Measurements from ENCODE around the gene STPG2. TPM values are rescaled to one million over a fixed set of nuclear protein-coding genes. Genes with fewer than 3 reads are reported as not detected.

STPG2 gene
- total and polyA plus RNA-seq, 2 donors (not counting 3 experiments of a cell fraction or from before 2014, with no cell fraction given), result not detected

DNA sequence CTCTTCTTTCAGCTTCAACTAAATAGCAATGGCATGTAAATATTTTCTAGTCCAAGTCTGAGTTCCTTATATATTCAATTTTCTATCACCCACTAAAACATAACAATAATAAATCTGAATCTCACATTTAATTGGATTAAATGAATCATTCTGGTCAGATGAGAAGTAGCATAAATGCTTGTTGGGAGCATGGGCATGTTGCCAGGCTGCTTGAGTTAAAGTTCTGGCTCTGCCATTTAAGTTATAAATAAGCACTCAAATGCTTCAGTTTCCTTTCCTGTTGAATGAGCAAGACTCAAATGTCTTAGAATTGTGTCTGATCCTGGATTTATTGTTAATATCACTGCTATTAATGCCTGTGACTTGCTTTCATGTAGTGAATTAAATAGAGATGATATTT lies 496.3 kb downstream of the STPG2 start:
- Histone ChIP-seq H3K9me3 (replicated peaks; ENCODE audit: control insufficient read depth, insufficient read depth, low read length) (no peaks in the 10 kb centered on the region), H2AFZ (ENCODE audit: low read depth, low read length) (no peak overlapping the region), H3K9ac (replicated peaks; ENCODE audit: extremely low read depth, insufficient read depth, low read length) (no peak overlapping the region), H3K4me2 (ENCODE audit: insufficient read depth, low read length) (no peak overlapping the region), H3K27ac (ENCODE audit: insufficient read depth, low read depth, low read length) (no peak overlapping the region), H4K20me1 (replicated peaks; ENCODE audit: control insufficient read depth, extremely low read depth, insufficient read depth, low read length) (no peaks in the 10 kb centered on the region), H3K4me1 (ENCODE audit: control insufficient read depth, extremely low read depth, insufficient read depth, low read length) (peaks cover 9% of the 10 kb centered on the region), H3K4me3 (replicated peaks in 1 of 3; ENCODE audit: insufficient read depth in 1 of 3, low read depth in 1 of 3, low read length in 3 of 3) (no peak overlapping the region), H3K79me2 (ENCODE audit: control insufficient read depth, insufficient read depth, low read length) (no peaks in the 10 kb centered on the region), H3K9me1 (replicated peaks; ENCODE audit: control insufficient read depth, extremely low read depth, insufficient read depth, low read length) (no peaks in the 10 kb centered on the region), H3K27me3 (ENCODE audit: control insufficient read depth in 2 of 2, insufficient read depth in 2 of 2, low read length in 2 of 2) (no peaks in the 10 kb centered on the region), H3K36me3 (ENCODE audit: control insufficient read depth in 2 of 2, extremely low read depth in 1 of 2, insufficient read depth in 2 of 2, low read length in 2 of 2) (no peaks in the 10 kb centered on the region)
- no TSS peak for BruUV-seq (replicated peaks)
- FAIRE-seq (no peak), DNase-seq (ENCODE audit: low read depth, low spot score) (peak; percentile 77)
- POLR2A ChIA-PET, result no interaction called here
- CTCF ChIA-PET, result no interaction called here
- dilution Hi-C loops (cut with MboI; ENCODE audit: extremely low pct_ligation_motif_present, low sequenced_read_pairs), result no loop called here
- intact Hi-C loops (cut with micrococcal nuclease), result no loop called here
- TF ChIP-seq MYC (IDR thresholded peaks at IDR 0.05; ENCODE audit: low read depth, low read length), result no peak
- no peak for TF ChIP-seq JUN (IDR thresholded peaks at IDR 0.05; ENCODE audit: borderline replicate concordance, insufficient read depth, insufficient read length, low read depth)
- TF ChIP-seq EZH2 (IDR thresholded peaks at IDR 0.05; ENCODE audit: borderline replicate concordance, low read depth, low read length, severe bottlenecking), result no peak
- TF ChIP-seq GATA2 (IDR thresholded peaks at IDR 0.05; ENCODE audit: insufficient read depth, insufficient read length, low read depth, low read length), result no peak
- peak; percentile 8 for TF ChIP-seq FOS (IDR thresholded peaks at IDR 0.05; ENCODE audit: borderline replicate concordance, insufficient read depth, low read length)

DNA sequence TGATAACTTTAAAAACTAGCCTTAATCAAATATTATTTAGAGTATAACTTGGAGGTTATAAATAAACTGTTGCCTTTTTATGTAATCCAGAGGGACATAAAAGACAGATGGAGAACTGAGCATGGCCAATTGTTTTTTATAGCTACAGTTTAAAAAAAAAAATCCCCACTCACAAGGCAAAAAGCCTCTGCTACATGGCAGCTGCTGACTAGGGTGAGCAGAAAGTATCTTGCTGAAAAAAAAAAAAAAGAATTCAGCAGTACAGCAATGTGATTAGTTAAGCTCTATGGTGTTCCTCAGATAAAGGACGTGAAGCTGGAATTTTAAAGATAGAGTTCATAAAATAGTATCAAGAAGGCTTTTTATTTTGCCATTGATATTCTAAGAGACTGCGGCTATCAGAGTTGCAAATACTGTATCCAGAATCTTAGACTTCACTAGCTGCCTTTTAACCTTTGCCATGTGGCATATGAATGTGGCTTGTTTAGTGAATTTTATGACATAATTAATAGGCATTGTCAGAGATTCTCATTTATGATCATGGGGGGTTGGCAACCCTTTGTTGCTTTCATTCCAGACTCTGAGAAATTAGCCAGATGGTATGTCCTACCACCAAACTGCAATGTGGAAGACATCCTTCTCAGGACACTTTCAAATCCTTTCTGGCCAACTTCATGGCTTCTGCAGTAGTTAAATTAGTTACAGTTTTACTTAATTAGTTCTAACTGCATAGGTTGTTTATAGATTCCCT lies 498.0 kb downstream of the STPG2 start:
- Histone ChIP-seq H3K4me2 (ENCODE audit: insufficient read depth, low read length) (no peak overlapping the region), H3K36me3 (ENCODE audit: control insufficient read depth in 2 of 2, extremely low read depth in 1 of 2, insufficient read depth in 2 of 2, low read length in 2 of 2) (no peaks in the 10 kb centered on the region), H3K4me1 (ENCODE audit: control insufficient read depth, extremely low read depth, insufficient read depth, low read length) (peaks cover 9% of the 10 kb centered on the region), H3K9me3 (replicated peaks; ENCODE audit: control insufficient read depth, insufficient read depth, low read length) (no peaks in the 10 kb centered on the region), H3K27me3 (ENCODE audit: control insufficient read depth in 2 of 2, insufficient read depth in 2 of 2, low read length in 2 of 2) (no peaks in the 10 kb centered on the region), H3K9ac (replicated peaks; ENCODE audit: extremely low read depth, insufficient read depth, low read length) (no peak overlapping the region), H3K4me3 (replicated peaks in 1 of 3; ENCODE audit: insufficient read depth in 1 of 3, low read depth in 1 of 3, low read length in 3 of 3) (no peak overlapping the region), H3K27ac (ENCODE audit: insufficient read depth, low read depth, low read length) (no peak overlapping the region), H3K79me2 (ENCODE audit: control insufficient read depth, insufficient read depth, low read length) (no peaks in the 10 kb centered on the region), H4K20me1 (replicated peaks; ENCODE audit: control insufficient read depth, extremely low read depth, insufficient read depth, low read length) (no peaks in the 10 kb centered on the region), H3K9me1 (replicated peaks; ENCODE audit: control insufficient read depth, extremely low read depth, insufficient read depth, low read length) (no peaks in the 10 kb centered on the region), H2AFZ (ENCODE audit: low read depth, low read length) (no peak overlapping the region)
- CTCF ChIA-PET, result no interaction called here
- POLR2A ChIA-PET, result interaction anchor here (0.7 kb wide), 2 partner anchors 25 to 1048 kb away, joined by 5 to 7 read pairs; no protein-coding TSS in a partner anchor
- TF ChIP-seq MYC (IDR thresholded peaks at IDR 0.05; ENCODE audit: low read depth, low read length) (no peak), JUN (IDR thresholded peaks at IDR 0.05; ENCODE audit: borderline replicate concordance, insufficient read depth, insufficient read length, low read depth) (no peak), GATA2 (IDR thresholded peaks at IDR 0.05; ENCODE audit: insufficient read depth, insufficient read length, low read depth, low read length) (no peak), FOS (IDR thresholded peaks at IDR 0.05; ENCODE audit: borderline replicate concordance, insufficient read depth, low read length) (no peak), POLR2AphosphoS5 (IDR thresholded peaks at IDR 0.05; ENCODE audit: insufficient read depth, low read depth, low read length) (no peak), EZH2 (IDR thresholded peaks at IDR 0.05; ENCODE audit: borderline replicate concordance, low read depth, low read length, severe bottlenecking) (no peak), POLR2A (IDR thresholded peaks at IDR 0.05; ENCODE audit: low read depth, low read length) (no peak)
- TF ChIP-seq, protein P1, sequence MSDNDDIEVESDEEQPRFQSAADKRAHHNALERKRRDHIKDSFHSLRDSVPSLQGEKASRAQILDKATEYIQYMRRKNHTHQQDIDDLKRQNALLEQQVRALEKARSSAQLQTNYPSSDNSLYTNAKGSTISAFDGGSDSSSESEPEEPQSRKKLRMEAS (IDR thresholded peaks at IDR 0.05; ENCODE audit: insufficient read depth, insufficient read length), result no peak
- TF ChIP-seq, protein P2, sequence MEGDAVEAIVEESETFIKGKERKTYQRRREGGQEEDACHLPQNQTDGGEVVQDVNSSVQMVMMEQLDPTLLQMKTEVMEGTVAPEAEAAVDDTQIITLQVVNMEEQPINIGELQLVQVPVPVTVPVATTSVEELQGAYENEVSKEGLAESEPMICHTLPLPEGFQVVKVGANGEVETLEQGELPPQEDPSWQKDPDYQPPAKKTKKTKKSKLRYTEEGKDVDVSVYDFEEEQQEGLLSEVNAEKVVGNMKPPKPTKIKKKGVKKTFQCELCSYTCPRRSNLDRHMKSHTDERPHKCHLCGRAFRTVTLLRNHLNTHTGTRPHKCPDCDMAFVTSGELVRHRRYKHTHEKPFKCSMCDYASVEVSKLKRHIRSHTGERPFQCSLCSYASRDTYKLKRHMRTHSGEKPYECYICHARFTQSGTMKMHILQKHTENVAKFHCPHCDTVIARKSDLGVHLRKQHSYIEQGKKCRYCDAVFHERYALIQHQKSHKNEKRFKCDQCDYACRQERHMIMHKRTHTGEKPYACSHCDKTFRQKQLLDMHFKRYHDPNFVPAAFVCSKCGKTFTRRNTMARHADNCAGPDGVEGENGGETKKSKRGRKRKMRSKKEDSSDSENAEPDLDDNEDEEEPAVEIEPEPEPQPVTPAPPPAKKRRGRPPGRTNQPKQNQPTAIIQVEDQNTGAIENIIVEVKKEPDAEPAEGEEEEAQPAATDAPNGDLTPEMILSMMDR (IDR thresholded peaks at IDR 0.05; ENCODE audit: extremely low read depth in 1 of 2, insufficient read depth in 1 of 2, low read depth in 1 of 2, low read length in 2 of 2), result no peak
- no peak for FAIRE-seq
- dilution Hi-C loops (cut with MboI; ENCODE audit: extremely low pct_ligation_motif_present, low sequenced_read_pairs), result no loop called here
- no TSS peak for BruUV-seq (replicated peaks)
- intact Hi-C loops (cut with micrococcal nuclease), result no loop called here
- no peak for DNase-seq (ENCODE audit: low read depth, low spot score)

Data from endothelial cell of umbilical vein (primary cell).